Measurements from ENCODE around the gene MIPEP. TPM values are rescaled to one million over a fixed set of nuclear protein-coding genes. Genes with fewer than 3 reads are reported as not detected.
A peak's percentile ranks its signal among the peaks of the same experiment; 100 is the strongest.

Gene MIPEP
- total and polyA plus RNA-seq, 11 donors: 21.5 to 88.1 (median 42.1) TPM

- H3K27me3 ChIP-seq: no peaks in the 10 kb centered on the region
- DNase-seq (no peak), ATAC-seq (peak; percentile 29 to 79 (median 59))
- no peaks in the 10 kb centered on the region for H3K36me3 ChIP-seq
- no peaks in the 10 kb centered on the region for H3K9me3 ChIP-seq
- no peak for TF ChIP-seq CTCF (IDR thresholded peaks at IDR 0.05)
- no peak for TF ChIP-seq POLR2A (IDR thresholded peaks at IDR 0.05)
- WGBS, 4 donors: 41 to 60% (median 53%) methylated on average over 3 of the region's 3 CpGs
- no peak overlapping the region for H3K4me3 ChIP-seq
- peaks cover 0 to 4% (median 0%) of the 10 kb centered on the region in 12 donors for H3K4me1 ChIP-seq
- H3K27ac ChIP-seq: no peak overlapping the region
- intact Hi-C loops (cut with DNase I): no loop called here
Measured at GRCh38 chr13:23739596-23739995, 149.6 kb downstream of the MIPEP start.

- Histone ChIP-seq H3K27me3 (no peaks in the 10 kb centered on the region), H3K4me1 (peaks cover 0 to 4% (median 0%) of the 10 kb centered on the region in 12 donors), H3K27ac (no peak overlapping the region), H3K9me3 (no peaks in the 10 kb centered on the region), H3K4me3 (no peak overlapping the region), H3K36me3 (no peaks in the 10 kb centered on the region)
- ATAC-seq (peak in 1 of 4 donors; percentile 27), DNase-seq (no peak)
- 91 to 94% (median 93%) methylated on average over 5 of the region's 5 CpGs for WGBS, 4 donors
- no peak for TF ChIP-seq POLR2A (IDR thresholded peaks at IDR 0.05)
- no peak for TF ChIP-seq CTCF (IDR thresholded peaks at IDR 0.05)
- intact Hi-C loops (cut with DNase I): no loop called here
Measured at GRCh38 chr13:23736541-23736940, 152.7 kb downstream of the MIPEP start.

DNA sequence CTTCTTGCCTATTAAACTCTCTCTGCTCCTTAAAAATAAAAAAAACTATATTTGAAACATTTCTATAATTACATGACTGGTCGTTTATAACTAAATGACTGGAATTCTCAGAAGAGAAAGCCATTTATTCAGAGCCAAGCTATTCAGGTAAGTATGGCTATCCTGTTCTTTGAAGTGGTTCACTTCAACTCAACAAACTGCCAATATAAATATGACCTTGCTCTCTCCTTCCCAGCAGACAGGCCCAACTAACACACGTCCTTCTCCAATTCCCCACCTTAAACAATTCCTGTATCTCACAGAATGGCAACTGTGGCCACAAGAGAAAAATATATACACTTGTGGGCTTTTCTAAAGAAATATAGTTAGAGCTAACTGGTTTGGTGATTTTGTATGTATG is 153.9 kb downstream of the MIPEP start:
- peaks cover 0 to 1% (median 0%) of the 10 kb centered on the region in 9 donors for H3K36me3 ChIP-seq
- 30 to 51% (median 38%) methylated on average over 2 of the region's 2 CpGs for WGBS, 4 donors
- H3K27me3 ChIP-seq: no peaks in the 10 kb centered on the region
- H3K4me1 ChIP-seq: peaks cover 0 to 4% (median 0%) of the 10 kb centered on the region in 12 donors
- TF ChIP-seq CTCF (IDR thresholded peaks at IDR 0.05) (no peak), POLR2A (IDR thresholded peaks at IDR 0.05) (no peak)
- no peak overlapping the region for H3K4me3 ChIP-seq
- H3K9me3 ChIP-seq: no peaks in the 10 kb centered on the region
- DNase-seq (no peak), ATAC-seq (no peak)
- intact Hi-C loops (cut with DNase I): no loop called here
- H3K27ac ChIP-seq: no peak overlapping the region

GRCh38 chr13:23731709-23732108 is 157.5 kb downstream of the MIPEP start:
- no peaks in the 10 kb centered on the region for H3K4me1 ChIP-seq
- ATAC-seq (no peak), DNase-seq (no peak)
- intact Hi-C loops (cut with DNase I): no loop called here
- no peak overlapping the region for H3K27ac ChIP-seq
- H3K27me3 ChIP-seq: no peaks in the 10 kb centered on the region
- 97 to 99% (median 98%) methylated on average over 3 of the region's 3 CpGs for WGBS, 4 donors
- H3K9me3 ChIP-seq: no peaks in the 10 kb centered on the region
- peaks cover 0 to 30% (median 9%) of the 10 kb centered on the region in 9 donors for H3K36me3 ChIP-seq
- no peak for TF ChIP-seq POLR2A (IDR thresholded peaks at IDR 0.05)
- TF ChIP-seq CTCF (IDR thresholded peaks at IDR 0.05): no peak
- H3K4me3 ChIP-seq: no peak overlapping the region
